Measurements from ENCODE around the gene PLEKHG4. TPM values are rescaled to one million over a fixed set of nuclear protein-coding genes. Genes with fewer than 3 reads are reported as not detected.
A peak's percentile ranks its signal among the peaks of the same experiment; 100 is the strongest.

PLEKHG4 gene
- total RNA-seq, 1 experiment from 2014 or later, result 32.7 TPM

GRCh38 chr16:67269766-67270165 is 9.6 kb upstream of the PLEKHG4 start:
- Mint-ChIP-seq H3K36me3 (ENCODE audit: insufficient read depth, unreplicated experiment) (peaks cover 11% of the 10 kb centered on the region), H3K27me3 (ENCODE audit: insufficient read depth, unreplicated experiment) (no peaks in the 10 kb centered on the region), H3K4me1 (ENCODE audit: insufficient read depth, unreplicated experiment) (no peaks in the 10 kb centered on the region), H3K9me3 (ENCODE audit: unreplicated experiment) (no peaks in the 10 kb centered on the region), H3K4me3 (ENCODE audit: unreplicated experiment) (no peak overlapping the region), H3K27ac (ENCODE audit: low read depth, unreplicated experiment) (peak overlapping the region; percentile 46)
- DNase-seq (ENCODE audit: unreplicated experiment), result peak; percentile 24
- BruUV-seq (replicated peaks), result no TSS peak
- ChIA-PET CTCF (interaction anchor here (0.5 to 1.8 kb wide), 4 partner anchors 9 to 72 kb away, joined by 3 to 7 read pairs (median 4); no protein-coding TSS in a partner anchor), POLR2A (interaction anchor here (0.9 to 1.5 kb wide), 2 partner anchors 13 to 22 kb away, joined by 3 read pairs; partner anchors contain the start of gene FHOD1)
- TF ChIP-seq, protein P1, sequence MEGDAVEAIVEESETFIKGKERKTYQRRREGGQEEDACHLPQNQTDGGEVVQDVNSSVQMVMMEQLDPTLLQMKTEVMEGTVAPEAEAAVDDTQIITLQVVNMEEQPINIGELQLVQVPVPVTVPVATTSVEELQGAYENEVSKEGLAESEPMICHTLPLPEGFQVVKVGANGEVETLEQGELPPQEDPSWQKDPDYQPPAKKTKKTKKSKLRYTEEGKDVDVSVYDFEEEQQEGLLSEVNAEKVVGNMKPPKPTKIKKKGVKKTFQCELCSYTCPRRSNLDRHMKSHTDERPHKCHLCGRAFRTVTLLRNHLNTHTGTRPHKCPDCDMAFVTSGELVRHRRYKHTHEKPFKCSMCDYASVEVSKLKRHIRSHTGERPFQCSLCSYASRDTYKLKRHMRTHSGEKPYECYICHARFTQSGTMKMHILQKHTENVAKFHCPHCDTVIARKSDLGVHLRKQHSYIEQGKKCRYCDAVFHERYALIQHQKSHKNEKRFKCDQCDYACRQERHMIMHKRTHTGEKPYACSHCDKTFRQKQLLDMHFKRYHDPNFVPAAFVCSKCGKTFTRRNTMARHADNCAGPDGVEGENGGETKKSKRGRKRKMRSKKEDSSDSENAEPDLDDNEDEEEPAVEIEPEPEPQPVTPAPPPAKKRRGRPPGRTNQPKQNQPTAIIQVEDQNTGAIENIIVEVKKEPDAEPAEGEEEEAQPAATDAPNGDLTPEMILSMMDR (IDR thresholded peaks at IDR 0.05; ENCODE audit: unreplicated experiment), result no peak
- intact Hi-C loops (cut with micrococcal nuclease), result no loop called here

DNA sequence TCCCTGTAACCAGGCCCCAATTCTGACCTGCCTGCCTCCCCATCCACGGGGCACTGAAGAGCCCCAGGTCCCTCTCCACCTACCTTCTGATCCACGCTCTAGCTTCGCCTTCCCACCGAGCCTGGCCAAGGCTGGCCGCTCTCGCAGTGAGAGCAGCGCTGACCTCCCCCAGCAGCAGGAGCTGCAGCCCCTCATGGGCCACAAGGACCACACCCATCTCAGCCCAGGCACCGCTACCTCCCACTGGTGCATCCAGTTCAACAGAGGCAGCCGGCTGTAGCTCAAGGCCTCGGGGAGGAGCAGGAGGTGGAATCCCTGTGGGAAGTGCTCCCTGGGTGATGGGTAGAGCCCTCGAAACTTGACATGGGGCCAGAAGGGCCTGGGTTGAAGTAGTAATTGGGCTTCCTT is 8.4 kb upstream of the PLEKHG4 start:
- no peak overlapping the region for H3K27ac Mint-ChIP-seq (ENCODE audit: low read depth, unreplicated experiment)
- peaks cover 22% of the 10 kb centered on the region for H3K36me3 Mint-ChIP-seq (ENCODE audit: insufficient read depth, unreplicated experiment)
- no peaks in the 10 kb centered on the region for H3K9me3 Mint-ChIP-seq (ENCODE audit: unreplicated experiment)
- no peaks in the 10 kb centered on the region for H3K4me1 Mint-ChIP-seq (ENCODE audit: insufficient read depth, unreplicated experiment)
- DNase-seq (ENCODE audit: unreplicated experiment), result no peak
- H3K27me3 Mint-ChIP-seq (ENCODE audit: insufficient read depth, unreplicated experiment), result no peaks in the 10 kb centered on the region
- no TSS peak for BruUV-seq (replicated peaks)
- TF ChIP-seq, protein P1 (IDR thresholded peaks at IDR 0.05; ENCODE audit: unreplicated experiment), result no peak
- H3K4me3 Mint-ChIP-seq (ENCODE audit: unreplicated experiment), result no peak overlapping the region
- ChIA-PET CTCF (interaction anchor here (0.6 to 1.6 kb wide), 6 partner anchors 9 to 176 kb away, joined by 3 to 9 read pairs (median 3); no protein-coding TSS in a partner anchor), POLR2A (interaction anchor here (0.6 kb wide), 2 partner anchors 243 to 258 kb away, joined by 3 read pairs; no protein-coding TSS in a partner anchor)
- intact Hi-C loops (cut with micrococcal nuclease), result no loop called here

DNA sequence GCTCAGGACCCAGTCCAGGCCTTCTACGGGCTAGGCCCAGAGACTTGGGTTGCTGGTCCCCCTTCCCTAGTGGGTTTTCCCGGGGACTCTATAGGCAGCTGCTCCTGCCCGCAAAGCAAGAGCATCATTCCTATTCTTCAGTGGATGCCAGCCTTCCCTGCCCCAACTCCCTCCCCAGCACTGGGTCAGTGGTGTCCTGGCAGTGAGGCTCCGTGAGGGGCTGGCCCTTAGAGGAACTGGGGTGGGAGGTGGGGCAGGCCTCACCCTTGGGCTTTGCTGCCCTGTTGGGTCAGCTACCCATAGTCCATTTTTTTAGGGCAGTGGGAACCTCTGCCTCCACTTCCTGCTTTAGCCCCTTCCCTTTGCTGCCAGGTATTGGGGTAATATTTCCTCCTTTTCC is 7.9 kb upstream of the PLEKHG4 start:
- CTCF ChIA-PET, result interaction anchor here (0.6 to 1.6 kb wide), 3 partner anchors 9 to 13 kb away, joined by 3 to 9 read pairs (median 5); no protein-coding TSS in a partner anchor
- TF ChIP-seq, protein P1 (IDR thresholded peaks at IDR 0.05; ENCODE audit: unreplicated experiment), result no peak
- BruUV-seq (replicated peaks), result no TSS peak

GRCh38 chr16:67275321-67275720 is 4.0 kb upstream of the PLEKHG4 start:
- H3K4me3 Mint-ChIP-seq (ENCODE audit: unreplicated experiment), result no peak overlapping the region
- H3K27ac Mint-ChIP-seq (ENCODE audit: low read depth, unreplicated experiment), result no peak overlapping the region
- peaks cover 18% of the 10 kb centered on the region for H3K4me1 Mint-ChIP-seq (ENCODE audit: insufficient read depth, unreplicated experiment)
- ChIA-PET POLR2A (interaction anchor here (0.7 kb wide), 1 partner anchor 222 kb away, joined by 3 read pairs; no protein-coding TSS in a partner anchor), CTCF (no interaction called here)
- no peak for DNase-seq (ENCODE audit: unreplicated experiment)
- H3K9me3 Mint-ChIP-seq (ENCODE audit: unreplicated experiment), result no peaks in the 10 kb centered on the region
- peaks cover 37% of the 10 kb centered on the region for H3K36me3 Mint-ChIP-seq (ENCODE audit: insufficient read depth, unreplicated experiment)
- TF ChIP-seq, protein P1 (IDR thresholded peaks at IDR 0.05; ENCODE audit: unreplicated experiment), result no peak
- no peaks in the 10 kb centered on the region for H3K27me3 Mint-ChIP-seq (ENCODE audit: insufficient read depth, unreplicated experiment)
- no TSS peak for BruUV-seq (replicated peaks)
- intact Hi-C loops (cut with micrococcal nuclease), result loop anchor here (5.0 kb wide), 1 partner anchor 37 kb away; no protein-coding TSS in a partner anchor

More for the DNA sequence above, 7.9 kb upstream of the PLEKHG4 start:
- H3K4me3 Mint-ChIP-seq (ENCODE audit: unreplicated experiment), result no peak overlapping the region
- H3K9me3 Mint-ChIP-seq (ENCODE audit: unreplicated experiment), result no peaks in the 10 kb centered on the region
- no peaks in the 10 kb centered on the region for H3K27me3 Mint-ChIP-seq (ENCODE audit: insufficient read depth, unreplicated experiment)
- no peak for DNase-seq (ENCODE audit: unreplicated experiment)
- H3K4me1 Mint-ChIP-seq (ENCODE audit: insufficient read depth, unreplicated experiment), result peaks cover 3% of the 10 kb centered on the region
- intact Hi-C loops (cut with micrococcal nuclease), result no loop called here
- POLR2A ChIA-PET, result no interaction called here
- H3K36me3 Mint-ChIP-seq (ENCODE audit: insufficient read depth, unreplicated experiment), result peaks cover 27% of the 10 kb centered on the region
- no peak overlapping the region for H3K27ac Mint-ChIP-seq (ENCODE audit: low read depth, unreplicated experiment)

All from MCF 10A (cell line).